K562 (cell line): Measurements from ENCODE around the gene MAK. TPM values are rescaled to one million over a fixed set of nuclear protein-coding genes. Genes with fewer than 3 reads are reported as not detected.
A peak's percentile ranks its signal among the peaks of the same experiment; 100 is the strongest.

Experiments used
- ATAC-seq: fragments of 200-7000 bp; cut with Tn5 transposase; 3 replicates; pipeline ENCODE4 v1.9.1; 2020; ENCODE audit warnings: moderate library complexity
- BruUV-seq: library from RNA; stranded (reverse); fragments of 400-500 nt; replicated peaks from 2 replicates; lab custom pipeline; 2021; lab: Mats Ljungman, UMichigan
- CTCF ChIA-PET: fragments of 300-600 bp; formaldehyde crosslinking; extraction: SDS; loops from one replicate; lab custom pipeline; 2021; ENCODE audit warnings: low intra/inter-chr PET ratio; lab: Yijun Ruan, JAX
- POLR2A ChIA-PET: fragments of 300-600, 350-650 bp; sonication (Branson Sonifier 250); formaldehyde crosslinking; extraction: SDS; loops from one replicate; lab custom pipeline; 2021; ENCODE audit warnings: antibody characterized with exemption, inconsistent platforms; lab: Yijun Ruan, JAX
- DNase-seq, 4 experiments: peaks; one replicate each; pipeline versions ENCODE4 v3.0.0 to v3.0.0-alpha.2; 2011 to 2018; ENCODE audit warnings: low spot score in 3 of 4, mixed read lengths in 3 of 4; ENCODE audit errors: extremely low read depth in 1 of 4
- FAIRE-seq: peaks from 2 replicates; lab custom pipeline; 2011; peaks lifted over from hg19 to GRCh38; lab: Jason Lieb, UNC
- H2AFZ ChIP-seq: 2 replicates; pipeline ENCODE4 v1.6.0; 2011; ENCODE audit warnings: low read depth, low read length, control low read depth, inconsistent platforms
- H3K27ac ChIP-seq: fragments of 200-600 bp; 3 replicates; pipeline ENCODE4 v1.8.0; 2011; ENCODE audit warnings: low read depth, mild to moderate bottlenecking, control low read depth, inconsistent platforms, low read length, moderate library complexity, mixed read lengths; ENCODE audit errors: extremely low read depth
- H3K27me3 ChIP-seq, 2 experiments: fragments of 300-600 bp in 1 of 2; 2 replicates in 1 of 2; 3 replicates in 1 of 2; pipeline versions ENCODE4 v1.6.0 to v1.8.0; 2011; ENCODE audit warnings: inconsistent platforms in 2 of 2, low read length in 2 of 2, mild to moderate bottlenecking in 1 of 2, mixed read lengths in 1 of 2, moderate library complexity in 1 of 2; ENCODE audit not compliant: control insufficient read depth in 2 of 2, insufficient read depth in 2 of 2
- H3K36me3 ChIP-seq: fragments of 300-600 bp; 3 replicates; pipeline ENCODE4 v1.8.0; 2011; ENCODE audit warnings: mild to moderate bottlenecking, low read length, inconsistent platforms; ENCODE audit not compliant: control insufficient read depth, insufficient read depth
- H3K4me1 ChIP-seq, 2 experiments: fragments of 200-600 bp in 1 of 2; replicated peaks in 1 of 2; 2 replicates in 1 of 2; 3 replicates in 1 of 2; pipeline versions ENCODE4 v1.5.1 to v1.8.0; 2011; ENCODE audit warnings: inconsistent platforms in 2 of 2, low read length in 2 of 2, mild to moderate bottlenecking in 1 of 2, mixed read lengths in 1 of 2, moderate library complexity in 1 of 2; ENCODE audit not compliant: control insufficient read depth in 2 of 2, insufficient read depth in 2 of 2
- H3K4me2 ChIP-seq: 2 replicates; pipeline ENCODE4 v1.6.1; 2011; ENCODE audit warnings: low read length, control low read depth, inconsistent platforms, mixed read lengths; ENCODE audit not compliant: insufficient read depth
- H3K4me3 ChIP-seq: fragments of 200-600 bp; sonication (generic), shearing (Covaris generic); 2 replicates; pipeline ENCODE4 v1.5.1; 2016; ENCODE audit warnings: control low read depth, inconsistent platforms
- H3K79me2 ChIP-seq: fragments of 200-600 bp; 3 replicates; pipeline ENCODE4 v1.8.0; 2011; ENCODE audit warnings: low read length, inconsistent platforms; ENCODE audit not compliant: control insufficient read depth, insufficient read depth
- H3K9ac ChIP-seq, 2 experiments: 2 replicates each; pipeline versions ENCODE4 v1.6.0 to v1.6.1; 2011; ENCODE audit warnings: low read depth in 2 of 2, low read length in 2 of 2, control low read depth in 1 of 2, inconsistent platforms in 1 of 2, mild to moderate bottlenecking in 1 of 2, mixed read lengths in 1 of 2; ENCODE audit not compliant: insufficient read depth in 1 of 2
- H3K9me1 ChIP-seq: one replicate; pipeline ENCODE4 v1.6.0; 2011; ENCODE audit warnings: inconsistent platforms, mild to moderate bottlenecking, low read length, moderate library complexity; ENCODE audit not compliant: control insufficient read depth, insufficient read depth
- H3K9me3 ChIP-seq: replicated peaks from 2 replicates; pipeline ENCODE4 v1.5.1; 2011; ENCODE audit warnings: low read depth, low read length, inconsistent platforms; ENCODE audit not compliant: control insufficient read depth, insufficient read depth
- H4K20me1 ChIP-seq: replicated peaks from 2 replicates; pipeline ENCODE4 v1.6.1; 2011; ENCODE audit warnings: low read length, inconsistent platforms, mixed read lengths; ENCODE audit not compliant: control insufficient read depth, insufficient read depth
- CBX1 ChIP-seq: sonication (generic); IDR thresholded peaks from 2 replicates; pipeline ENCODE4 v1.6.1; 2016; ENCODE audit warnings: antibody characterized with exemption, low read depth, mild to moderate bottlenecking
- CC2D1A ChIP-seq: fragments of 450-650 bp; IDR thresholded peaks from 2 replicates; pipeline ENCODE4 v1.6.1; 2017; ENCODE audit warnings: mild to moderate bottlenecking
- ETV5 ChIP-seq: sonication (generic); formaldehyde crosslinking; IDR thresholded peaks from 2 replicates; pipeline ENCODE4 v1.4.0; 2020; ENCODE audit warnings: low read depth, mild to moderate bottlenecking, missing genetic modification reagents
- MAFK ChIP-seq: IDR thresholded peaks from 2 replicates; pipeline ENCODE4 v1.6.1; 2011; ENCODE audit warnings: low read length, improper control_type of control experiment
- SMARCA4 ChIP-seq: fragments of 450-650 bp; IDR thresholded peaks from 2 replicates; pipeline ENCODE4 v1.6.1; 2016
- SP1 ChIP-seq: sonication (generic); formaldehyde crosslinking; IDR thresholded peaks from 2 replicates; pipeline ENCODE4 v1.8.1; 2022; ENCODE audit warnings: mild to moderate bottlenecking, missing genetic modification reagents
- TRIM24 ChIP-seq, 2 experiments: fragments of 450-650 bp; IDR thresholded peaks; 2 replicates each; pipeline ENCODE4 v1.6.1; 2016
- WGBS: fragments of 100-300 bp; shearing (Covaris generic); methylation state at CpG from one replicate; pipeline ENCODE4 v1.1.6; 2016; ENCODE audit warnings: low coverage, mixed read lengths; ENCODE audit not compliant: insufficient coverage; ENCODE audit errors: missing lambda C conversion rate; 5-methylcytosine and 5-hydroxymethylcytosine counted together
- in situ Hi-C: fragments of 300-500 bp; cut with MboI; formaldehyde crosslinking; loops from 4 replicates; pipeline ENCODE4 v1.15.0; 2018; ENCODE audit warnings: inconsistent platforms, mixed read lengths
- intact Hi-C: fragments of 100-400 bp; cut with micrococcal nuclease; formaldehyde crosslinking; loops from 2 replicates; pipeline ENCODE4 v1.14.2; 2022
- polyA plus RNA-seq, 8 experiments: library from polyadenylated mRNA; depleted of rRNA in 4 of 8; stranded (reverse) in 5 of 8; unstranded in 3 of 8; fragments of >200 nt; fragmentation: Nextera tagmentation in 2 of 8; fragmentation: Illumina TruSeq in 1 of 8; extraction: Ambion mirVana in 2 of 8; extraction: Trizol in 1 of 8; gene quantifications; 2 replicates each; pipeline versions ENCODE4 v1.2.1 to v1.2.3, GENCODE V29; 2011 to 2014; ENCODE audit warnings: inconsistent platforms in 1 of 8, missing spikeins in 1 of 8
- total RNA-seq, 7 experiments: library from RNA; depleted of rRNA in 6 of 7; stranded (reverse); fragments of >200 nt in 6 of 7; fragmentation: Illumina TruSeq in 2 of 7; extraction: Trizol in 2 of 7; gene quantifications; 2 replicates each; pipeline versions ENCODE4 v1.2.1 to v1.2.3, GENCODE V29; 2011 to 2021; ENCODE audit warnings: low replicate concordance in 1 of 7
- TF ChIP-seq, protein P1 (sequence below): fragments of 250-450 bp; sonication (Bioruptor Pico); IDR thresholded peaks from 2 replicates; pipeline ENCODE4 v1.4.0; 2020; ENCODE audit warnings: borderline replicate concordance
- TF ChIP-seq, protein P2 (sequence below), 2 experiments: IDR thresholded peaks; 2 replicates each; pipeline ENCODE4 v1.6.1; 2011; ENCODE audit warnings: borderline replicate concordance in 1 of 2, control low read depth in 1 of 2, low read depth in 1 of 2, low read length in 1 of 2, mild to moderate bottlenecking in 1 of 2, mixed read lengths in 1 of 2, moderate library complexity in 1 of 2; ENCODE audit not compliant: insufficient read depth in 1 of 2, insufficient read length in 1 of 2, poor library complexity in 1 of 2, severe bottlenecking in 1 of 2; ENCODE audit errors: extremely low read depth in 1 of 2
- TF ChIP-seq, protein P3 (sequence below): sonication (generic); formaldehyde crosslinking; IDR thresholded peaks from 2 replicates; pipeline ENCODE4 v1.8.1; 2023; ENCODE audit warnings: mild to moderate bottlenecking, missing genetic modification reagents
- TF ChIP-seq, protein P4 (sequence below): sonication (generic); formaldehyde crosslinking; IDR thresholded peaks from 2 replicates; pipeline ENCODE4 v1.8.0; 2023; ENCODE audit warnings: mild to moderate bottlenecking, missing genetic modification reagents

The MAK gene
- total and polyA plus RNA-seq, 9 of the 15 experiments (the other 6 are each of a cell fraction or from before 2014, with no cell fraction given), result 0.25 to 1.1 (median 0.53) TPM

DNA sequence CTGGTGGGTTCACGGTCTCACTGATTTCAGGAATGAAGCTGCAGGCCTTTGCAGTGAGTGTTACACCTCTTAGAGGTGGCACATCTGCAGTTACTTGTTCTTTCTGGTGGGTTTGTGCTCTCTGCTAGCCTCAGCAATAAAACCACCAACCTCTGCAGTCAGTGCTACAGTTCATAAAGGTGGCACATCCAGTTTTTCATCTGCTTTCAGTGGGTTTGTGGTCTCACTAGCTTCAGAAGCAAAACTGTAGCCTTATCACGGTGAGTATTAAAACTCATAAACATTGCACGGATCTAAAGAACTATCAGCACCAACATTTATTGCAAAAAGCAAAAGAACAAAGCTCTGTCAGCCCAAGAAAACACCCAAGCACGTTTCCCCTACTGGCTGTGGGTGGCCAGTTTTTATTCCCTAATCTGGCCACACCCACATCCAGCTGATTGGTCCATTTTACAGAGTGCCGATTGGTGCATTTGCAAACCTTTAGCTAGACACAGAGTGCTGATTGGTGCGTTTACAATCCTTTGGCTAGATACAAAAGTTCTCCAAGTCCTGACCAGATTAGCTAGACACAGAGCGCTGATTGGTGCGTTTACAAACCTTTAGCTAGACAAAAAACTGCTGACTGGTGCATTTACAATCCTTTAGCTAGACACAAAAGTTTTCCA lies 118.9 kb downstream of the MAK start:
- WGBS, result 69% methylated on average over 8 of the region's 8 CpGs
- FAIRE-seq, result no peak
- peaks cover 18 to 19% of the 10 kb centered on the region in 2 experiments; a peak in 4 of 5 replicates for H3K4me1 ChIP-seq
- H3K4me2 ChIP-seq, result no peak overlapping the region
- in situ Hi-C loops, result no loop called here
- CTCF ChIA-PET, result no interaction called here
- H3K9me1 ChIP-seq, result no peaks in the 10 kb centered on the region
- H3K79me2 ChIP-seq, result peaks cover 17% of the 10 kb centered on the region
- no peak overlapping the region for H2AFZ ChIP-seq
- H3K9me3 ChIP-seq, result peaks cover 13% of the 10 kb centered on the region
- peak in 1 of 4 experiments; percentile 45 for DNase-seq
- H4K20me1 ChIP-seq, result no peaks in the 10 kb centered on the region
- BruUV-seq, result no TSS peak
- no peaks in the 10 kb centered on the region for H3K36me3 ChIP-seq
- H3K9ac ChIP-seq, result no peak overlapping the region
- no peak overlapping the region for H3K27ac ChIP-seq
- no peaks in the 10 kb centered on the region for H3K27me3 ChIP-seq
- intact Hi-C loops, result no loop called here
- POLR2A ChIA-PET, result interaction anchor here (0.9 kb wide), 2 partner anchors 14 to 25 kb away, joined by 3 read pairs; partner anchors contain the start of genes C6orf52 and PAK1IP1
- H3K4me3 ChIP-seq, result no peak overlapping the region
- no peak for ATAC-seq
- TF ChIP-seq CBX1 (no peak), TRIM24 (IDR thresholded peaks at IDR 0.05) (no peak), SMARCA4 (no peak), SP1 (CRISPR knock-in tag) (0 out of 2 replicates have a peak, but pooled peaks have one; percentile 32), CC2D1A (0 out of 2 replicates have a peak, but pooled peaks have one; percentile 40), ETV5 (no peak), MAFK (peak; percentile 82)
- TF ChIP-seq, protein P1, sequence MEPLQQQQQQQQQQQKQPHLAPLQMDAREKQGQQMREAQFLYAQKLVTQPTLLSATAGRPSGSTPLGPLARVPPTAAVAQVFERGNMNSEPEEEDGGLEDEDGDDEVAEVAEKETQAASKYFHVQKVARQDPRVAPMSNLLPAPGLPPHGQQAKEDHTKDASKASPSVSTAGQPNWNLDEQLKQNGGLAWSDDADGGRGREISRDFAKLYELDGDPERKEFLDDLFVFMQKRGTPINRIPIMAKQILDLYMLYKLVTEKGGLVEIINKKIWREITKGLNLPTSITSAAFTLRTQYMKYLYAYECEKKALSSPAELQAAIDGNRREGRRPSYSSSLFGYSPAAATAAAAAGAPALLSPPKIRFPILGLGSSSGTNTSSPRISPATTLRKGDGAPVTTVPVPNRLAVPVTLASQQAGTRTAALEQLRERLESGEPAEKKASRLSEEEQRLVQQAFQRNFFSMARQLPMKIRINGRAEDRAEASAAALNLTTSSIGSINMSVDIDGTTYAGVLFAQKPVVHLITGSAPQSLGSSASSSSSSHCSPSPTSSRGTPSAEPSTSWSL (CRISPR knock-in tag), result no peak
- TF ChIP-seq, protein P2, sequence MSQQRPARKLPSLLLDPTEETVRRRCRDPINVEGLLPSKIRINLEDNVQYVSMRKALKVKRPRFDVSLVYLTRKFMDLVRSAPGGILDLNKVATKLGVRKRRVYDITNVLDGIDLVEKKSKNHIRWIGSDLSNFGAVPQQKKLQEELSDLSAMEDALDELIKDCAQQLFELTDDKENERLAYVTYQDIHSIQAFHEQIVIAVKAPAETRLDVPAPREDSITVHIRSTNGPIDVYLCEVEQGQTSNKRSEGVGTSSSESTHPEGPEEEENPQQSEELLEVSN (IDR thresholded peaks at IDR 0.05; ENCODE audit: borderline replicate concordance in 1 of 2, extremely low read depth in 1 of 2, insufficient read depth in 1 of 2, insufficient read length in 1 of 2, low read depth in 1 of 2, low read length in 1 of 2, poor library complexity in 1 of 2, severe bottlenecking in 1 of 2), result no peak
- TF ChIP-seq, protein P3, sequence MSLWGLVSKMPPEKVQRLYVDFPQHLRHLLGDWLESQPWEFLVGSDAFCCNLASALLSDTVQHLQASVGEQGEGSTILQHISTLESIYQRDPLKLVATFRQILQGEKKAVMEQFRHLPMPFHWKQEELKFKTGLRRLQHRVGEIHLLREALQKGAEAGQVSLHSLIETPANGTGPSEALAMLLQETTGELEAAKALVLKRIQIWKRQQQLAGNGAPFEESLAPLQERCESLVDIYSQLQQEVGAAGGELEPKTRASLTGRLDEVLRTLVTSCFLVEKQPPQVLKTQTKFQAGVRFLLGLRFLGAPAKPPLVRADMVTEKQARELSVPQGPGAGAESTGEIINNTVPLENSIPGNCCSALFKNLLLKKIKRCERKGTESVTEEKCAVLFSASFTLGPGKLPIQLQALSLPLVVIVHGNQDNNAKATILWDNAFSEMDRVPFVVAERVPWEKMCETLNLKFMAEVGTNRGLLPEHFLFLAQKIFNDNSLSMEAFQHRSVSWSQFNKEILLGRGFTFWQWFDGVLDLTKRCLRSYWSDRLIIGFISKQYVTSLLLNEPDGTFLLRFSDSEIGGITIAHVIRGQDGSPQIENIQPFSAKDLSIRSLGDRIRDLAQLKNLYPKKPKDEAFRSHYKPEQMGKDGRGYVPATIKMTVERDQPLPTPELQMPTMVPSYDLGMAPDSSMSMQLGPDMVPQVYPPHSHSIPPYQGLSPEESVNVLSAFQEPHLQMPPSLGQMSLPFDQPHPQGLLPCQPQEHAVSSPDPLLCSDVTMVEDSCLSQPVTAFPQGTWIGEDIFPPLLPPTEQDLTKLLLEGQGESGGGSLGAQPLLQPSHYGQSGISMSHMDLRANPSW (CRISPR knock-in tag), result no peak
- TF ChIP-seq, protein P4, sequence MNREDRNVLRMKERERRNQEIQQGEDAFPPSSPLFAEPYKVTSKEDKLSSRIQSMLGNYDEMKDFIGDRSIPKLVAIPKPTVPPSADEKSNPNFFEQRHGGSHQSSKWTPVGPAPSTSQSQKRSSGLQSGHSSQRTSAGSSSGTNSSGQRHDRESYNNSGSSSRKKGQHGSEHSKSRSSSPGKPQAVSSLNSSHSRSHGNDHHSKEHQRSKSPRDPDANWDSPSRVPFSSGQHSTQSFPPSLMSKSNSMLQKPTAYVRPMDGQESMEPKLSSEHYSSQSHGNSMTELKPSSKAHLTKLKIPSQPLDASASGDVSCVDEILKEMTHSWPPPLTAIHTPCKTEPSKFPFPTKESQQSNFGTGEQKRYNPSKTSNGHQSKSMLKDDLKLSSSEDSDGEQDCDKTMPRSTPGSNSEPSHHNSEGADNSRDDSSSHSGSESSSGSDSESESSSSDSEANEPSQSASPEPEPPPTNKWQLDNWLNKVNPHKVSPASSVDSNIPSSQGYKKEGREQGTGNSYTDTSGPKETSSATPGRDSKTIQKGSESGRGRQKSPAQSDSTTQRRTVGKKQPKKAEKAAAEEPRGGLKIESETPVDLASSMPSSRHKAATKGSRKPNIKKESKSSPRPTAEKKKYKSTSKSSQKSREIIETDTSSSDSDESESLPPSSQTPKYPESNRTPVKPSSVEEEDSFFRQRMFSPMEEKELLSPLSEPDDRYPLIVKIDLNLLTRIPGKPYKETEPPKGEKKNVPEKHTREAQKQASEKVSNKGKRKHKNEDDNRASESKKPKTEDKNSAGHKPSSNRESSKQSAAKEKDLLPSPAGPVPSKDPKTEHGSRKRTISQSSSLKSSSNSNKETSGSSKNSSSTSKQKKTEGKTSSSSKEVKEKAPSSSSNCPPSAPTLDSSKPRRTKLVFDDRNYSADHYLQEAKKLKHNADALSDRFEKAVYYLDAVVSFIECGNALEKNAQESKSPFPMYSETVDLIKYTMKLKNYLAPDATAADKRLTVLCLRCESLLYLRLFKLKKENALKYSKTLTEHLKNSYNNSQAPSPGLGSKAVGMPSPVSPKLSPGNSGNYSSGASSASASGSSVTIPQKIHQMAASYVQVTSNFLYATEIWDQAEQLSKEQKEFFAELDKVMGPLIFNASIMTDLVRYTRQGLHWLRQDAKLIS (CRISPR knock-in tag), result no peak
